GM21717 (cell line): ENCODE results near the gene TMEM163.

ENCODE experiments used
- ATAC-seq: cut with Tn5 transposase; IDR thresholded peaks from one replicate; pipeline ENCODE4 v1.9.1; 2021; ENCODE audit warnings: mild to moderate bottlenecking, moderate library complexity; ENCODE audit not compliant: unreplicated experiment

TMEM163 gene

DNA sequence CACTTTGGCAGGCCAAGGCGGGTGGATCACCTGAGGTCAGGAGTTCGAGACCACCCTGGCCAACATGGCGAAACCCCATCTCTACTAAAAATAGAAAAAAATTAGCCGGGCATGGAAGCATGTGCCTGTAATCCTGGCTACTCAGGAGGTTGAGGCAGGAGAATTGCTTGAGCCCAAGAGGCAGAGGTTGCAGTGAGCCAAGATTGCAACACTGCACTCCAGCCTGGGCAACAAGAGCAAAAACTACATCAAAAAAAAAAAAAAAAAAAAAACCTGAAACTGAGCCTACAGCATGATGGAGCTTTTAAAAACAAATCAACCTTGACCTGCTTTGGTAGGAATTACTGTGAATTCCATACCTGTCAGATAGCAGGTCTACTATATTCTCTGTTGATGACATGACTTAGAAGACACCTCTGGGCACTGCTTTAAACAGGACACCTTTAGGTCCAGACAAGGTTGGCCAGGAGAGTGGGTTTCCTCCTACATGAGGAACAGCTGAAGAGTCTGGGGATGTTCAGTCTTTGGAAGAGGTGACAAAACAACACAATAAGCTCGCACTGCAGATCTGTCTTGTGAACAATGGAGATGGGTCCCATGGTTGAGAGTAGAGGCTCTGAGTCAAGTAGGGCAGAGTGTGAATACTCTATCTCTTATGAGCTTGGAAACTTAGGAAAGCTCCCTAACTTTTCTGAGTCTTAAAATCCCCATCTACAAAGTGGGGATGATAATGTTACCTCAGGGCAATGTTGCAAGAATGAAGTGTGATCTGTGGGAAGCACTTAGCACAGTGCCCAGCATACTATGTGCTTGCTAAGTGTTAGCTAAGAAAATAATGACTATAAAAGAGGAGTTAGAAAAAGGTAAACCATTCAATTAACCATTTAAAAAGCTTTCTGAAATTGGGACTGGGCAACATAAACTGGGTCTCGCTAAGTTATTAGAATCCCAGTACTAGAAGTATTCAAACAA lies 25.2 kb downstream of the TMEM163 start:
- no peak for ATAC-seq

DNA sequence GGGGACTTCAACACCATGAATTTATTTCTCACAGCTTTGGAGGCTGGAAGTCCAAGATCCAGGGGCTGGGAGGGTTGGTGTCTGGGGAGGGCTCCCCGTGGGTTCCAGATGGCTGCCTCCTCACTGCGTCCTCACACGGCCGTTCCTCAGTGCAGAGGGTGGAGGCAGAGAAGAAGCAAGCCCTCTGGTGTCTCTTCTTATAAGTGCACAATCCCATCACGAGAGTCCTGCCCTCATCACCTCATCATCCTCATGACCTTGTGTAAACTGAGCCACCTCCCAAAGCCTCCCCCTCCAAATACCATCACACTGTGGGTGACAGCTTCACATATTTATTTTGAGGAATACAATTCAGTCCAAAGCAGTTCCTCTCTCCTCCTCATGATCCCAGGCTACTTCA lies 26.3 kb downstream of the TMEM163 start:
- no peak for ATAC-seq

DNA sequence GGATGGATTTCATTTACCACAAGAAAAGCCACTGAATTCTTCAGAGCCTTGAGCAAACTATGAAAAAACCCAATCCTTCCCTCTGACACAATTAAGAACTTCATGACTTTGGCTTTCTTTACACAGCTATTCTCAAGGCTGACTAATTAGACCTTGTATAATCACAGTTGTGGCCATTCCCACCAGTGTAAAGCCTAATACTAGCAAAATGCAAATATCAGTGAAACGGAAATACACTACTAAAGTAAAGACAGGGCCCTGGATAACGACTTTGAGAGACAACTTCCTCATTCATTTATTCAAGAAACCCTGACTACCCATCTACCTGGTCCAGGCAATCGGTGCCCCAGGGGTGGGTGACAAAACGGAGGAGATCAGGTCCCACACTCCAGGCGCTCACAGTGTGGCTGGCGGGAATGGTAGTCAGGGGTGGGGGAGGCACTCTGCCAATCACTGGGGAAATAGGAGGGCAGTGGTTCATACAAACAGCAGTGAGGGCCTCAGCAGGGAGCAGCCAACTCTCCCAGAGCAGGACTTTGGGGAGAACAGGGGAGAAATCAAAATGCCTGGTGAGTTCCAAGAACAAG lies 28.1 kb downstream of the TMEM163 start:
- no peak for ATAC-seq

DNA sequence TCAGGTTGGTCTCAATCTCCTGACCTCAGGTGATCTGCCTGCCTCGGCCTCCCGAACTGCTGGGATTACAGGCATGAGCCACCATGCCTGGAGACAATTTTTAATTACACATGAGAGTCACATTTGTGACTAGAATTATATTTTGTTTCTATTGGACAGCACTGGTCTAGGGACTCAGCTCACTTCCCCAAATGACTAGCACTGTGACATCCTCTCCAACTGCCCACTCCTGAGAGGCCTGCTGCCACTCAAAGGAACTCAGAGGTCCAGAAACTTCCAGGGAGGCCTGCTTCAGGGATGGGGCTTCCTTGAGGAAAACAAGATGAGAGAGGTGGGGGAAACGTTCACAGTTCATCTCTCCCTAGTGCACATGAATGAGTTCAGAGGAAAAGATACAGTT lies 29.5 kb downstream of the TMEM163 start:
- ATAC-seq = no peak

DNA sequence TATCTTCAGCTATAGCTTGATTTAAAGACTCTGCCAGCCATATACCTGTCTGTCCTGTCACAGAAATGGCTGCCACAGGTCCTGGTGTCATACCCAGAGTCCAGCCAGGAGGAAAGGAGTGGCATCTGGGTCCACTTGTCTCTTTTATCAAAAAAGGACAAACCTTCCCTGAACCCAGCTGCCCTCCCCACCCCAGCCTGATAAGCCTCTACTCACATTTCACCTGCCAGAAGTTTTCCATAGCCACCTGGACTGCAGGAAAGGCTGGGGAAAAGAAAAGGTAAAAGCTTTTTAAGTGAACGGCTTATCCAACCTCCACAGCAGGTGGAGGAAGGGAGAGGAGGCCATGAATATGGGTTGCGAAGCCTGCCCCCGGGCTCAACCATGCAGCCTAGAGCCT lies 32.8 kb downstream of the TMEM163 start:
- ATAC-seq = no peak

DNA sequence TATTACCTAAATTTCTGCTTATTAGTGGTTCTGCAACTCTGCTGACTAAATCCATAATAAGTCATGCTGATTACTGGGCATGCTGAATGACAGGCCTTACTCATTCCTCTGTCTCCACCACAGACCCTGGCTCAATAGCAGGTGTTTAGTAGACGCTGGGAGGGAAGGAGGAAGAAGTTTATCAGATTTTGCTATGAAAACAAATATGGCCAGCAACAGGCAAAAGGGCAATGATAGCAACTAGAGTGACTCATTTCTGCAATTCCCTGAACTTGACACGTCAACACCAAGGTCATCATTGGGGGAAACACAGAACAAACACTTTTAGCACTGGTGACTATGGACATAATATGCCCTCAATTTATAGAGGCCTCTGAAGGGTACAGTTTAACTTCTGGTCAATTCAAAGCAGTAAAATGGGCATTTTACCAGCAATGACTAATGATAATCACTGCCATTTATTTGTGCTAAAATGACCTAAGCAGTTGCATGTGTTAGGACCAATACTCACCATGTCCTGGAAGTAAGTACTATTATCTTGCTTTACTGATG lies 35.2 kb downstream of the TMEM163 start:
- ATAC-seq = peak; percentile 81

DNA sequence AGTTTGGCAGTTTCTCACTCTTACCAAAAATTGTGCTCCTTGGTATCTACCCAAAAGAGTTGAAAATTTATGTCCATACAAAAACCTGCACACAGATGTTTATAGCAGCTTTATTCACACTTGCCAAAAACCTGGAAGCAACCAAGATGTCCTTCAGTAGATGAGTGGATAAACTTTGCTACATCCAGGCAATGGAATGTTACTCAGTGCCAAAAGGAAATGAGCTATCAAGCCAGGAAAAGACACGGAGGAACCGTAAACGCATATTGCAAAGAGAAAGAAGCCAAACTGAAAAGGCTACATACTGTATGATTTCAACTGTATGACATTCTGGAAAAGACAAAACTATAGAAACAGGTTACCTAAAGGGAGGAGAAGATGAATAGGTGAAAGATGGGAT lies 36.1 kb downstream of the TMEM163 start:
- ATAC-seq = no peak

DNA sequence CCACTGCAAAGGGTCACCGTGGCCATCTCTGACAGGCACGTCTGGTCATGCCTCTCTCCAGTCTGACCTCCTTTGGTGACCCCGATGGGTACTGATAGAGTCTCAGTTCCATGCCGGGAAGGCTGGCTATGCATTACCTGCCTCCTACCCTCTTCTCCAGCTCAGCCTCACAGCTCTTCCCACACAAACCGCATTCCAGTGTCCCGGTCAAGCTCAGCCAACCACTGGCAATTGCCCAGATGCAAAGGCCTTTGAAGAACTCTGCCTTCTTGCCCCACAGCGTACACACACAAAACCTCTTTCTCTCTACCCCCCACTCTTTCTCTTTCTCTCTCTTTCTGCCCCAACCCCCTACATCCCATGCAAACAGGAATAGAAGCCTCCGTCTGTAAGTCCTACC lies 37.6 kb downstream of the TMEM163 start:
- ATAC-seq = no peak

DNA sequence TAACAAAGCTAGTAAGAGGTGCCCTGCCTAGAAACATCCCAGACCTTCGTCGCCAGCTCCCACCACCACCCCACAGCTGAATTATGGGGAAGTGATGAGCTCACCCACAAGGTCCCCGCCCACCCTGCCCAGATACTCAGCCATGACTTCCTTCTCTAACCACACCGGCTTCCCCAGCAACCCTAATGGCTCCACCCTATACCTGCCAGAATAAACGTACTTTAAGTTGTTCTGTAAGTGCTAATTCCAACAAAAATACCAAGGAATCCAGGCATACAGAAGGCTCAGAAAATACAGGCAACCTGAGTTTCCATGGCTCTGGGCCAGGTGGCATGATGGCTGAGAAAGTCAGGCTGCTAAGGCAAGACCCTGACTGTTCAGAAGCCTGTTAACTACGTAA lies 39.1 kb downstream of the TMEM163 start:
- ATAC-seq = no peak

DNA sequence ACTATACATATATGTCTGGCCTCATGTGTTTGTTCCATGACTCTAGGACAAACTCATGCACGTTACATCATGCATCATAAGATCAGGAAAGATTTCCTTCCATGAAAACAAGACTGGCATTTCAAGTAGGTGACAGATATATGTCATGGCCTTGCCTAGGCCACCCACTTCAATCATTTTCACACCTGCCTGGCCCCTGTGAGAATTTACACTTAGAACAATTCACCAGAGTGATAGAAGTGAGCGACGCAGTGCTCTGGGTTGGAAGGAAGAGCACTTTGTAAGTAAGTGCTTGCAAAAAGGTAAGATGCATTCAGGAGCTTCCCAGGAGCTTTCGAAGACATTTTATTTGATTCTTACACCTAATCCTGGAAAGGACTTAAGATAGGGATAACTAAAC lies 39.5 kb downstream of the TMEM163 start:
- ATAC-seq = no peak

DNA sequence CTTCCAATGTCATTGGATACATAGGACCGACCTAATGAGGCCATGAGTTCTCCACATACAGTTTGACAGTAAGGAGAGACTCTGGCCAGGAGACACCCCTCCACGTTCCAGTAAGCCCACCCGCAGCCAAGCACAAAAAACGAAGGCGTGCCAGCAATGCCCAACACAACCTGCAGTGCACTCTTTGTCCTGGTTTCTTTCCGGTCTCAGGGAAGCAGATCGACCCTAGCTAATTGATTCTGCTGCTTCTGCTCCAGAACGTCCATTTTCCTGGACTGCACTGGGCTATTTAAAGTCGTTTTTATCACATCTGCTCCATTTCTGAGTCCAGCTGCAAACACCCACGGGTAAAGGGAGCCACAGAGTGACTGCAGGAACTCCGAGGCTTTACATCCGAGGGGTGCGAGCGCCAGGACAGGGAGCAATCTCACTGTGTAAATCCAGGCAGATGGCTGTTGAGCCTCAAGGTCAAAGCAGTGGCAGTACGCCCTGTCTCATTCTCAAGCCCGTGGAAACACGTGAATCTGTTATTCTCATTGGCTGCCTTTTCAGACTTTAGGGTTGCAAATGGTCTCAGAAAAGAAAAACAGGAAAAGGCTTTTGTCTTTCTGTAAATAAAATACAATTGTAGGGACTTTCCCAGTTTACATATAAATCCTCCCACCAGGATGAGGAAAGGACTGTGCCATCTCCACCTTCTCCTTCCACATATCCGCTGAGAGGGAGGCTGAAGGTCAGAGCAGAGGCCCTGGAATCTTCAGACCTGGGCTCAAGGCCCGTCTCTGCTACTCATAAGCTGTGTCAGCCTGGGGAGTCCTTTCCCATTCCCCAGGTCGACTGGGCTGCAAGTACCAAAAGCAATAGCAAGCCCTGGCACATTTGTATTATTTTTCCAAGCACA lies 40.7 kb downstream of the TMEM163 start:
- ATAC-seq = no peak

DNA sequence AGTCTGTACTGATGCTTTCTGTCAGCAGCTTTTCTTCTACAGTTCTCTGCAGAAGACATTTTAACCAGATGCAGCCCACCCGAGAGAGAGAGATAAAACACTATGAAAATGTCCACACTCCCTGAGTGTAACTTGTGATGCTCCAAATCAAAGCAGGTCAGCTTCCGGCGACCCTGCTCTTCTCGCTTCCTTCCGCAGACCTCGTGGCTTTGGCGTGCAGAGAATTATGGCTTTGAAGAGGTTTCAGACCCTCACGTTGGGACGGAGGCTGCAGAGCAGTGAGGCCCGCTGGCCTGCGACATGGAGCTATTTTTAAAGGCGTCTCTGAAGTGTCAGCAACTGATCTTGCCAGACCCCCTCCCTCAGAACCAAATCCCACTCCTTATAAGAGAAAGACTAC lies 41.8 kb downstream of the TMEM163 start:
- ATAC-seq = no peak

DNA sequence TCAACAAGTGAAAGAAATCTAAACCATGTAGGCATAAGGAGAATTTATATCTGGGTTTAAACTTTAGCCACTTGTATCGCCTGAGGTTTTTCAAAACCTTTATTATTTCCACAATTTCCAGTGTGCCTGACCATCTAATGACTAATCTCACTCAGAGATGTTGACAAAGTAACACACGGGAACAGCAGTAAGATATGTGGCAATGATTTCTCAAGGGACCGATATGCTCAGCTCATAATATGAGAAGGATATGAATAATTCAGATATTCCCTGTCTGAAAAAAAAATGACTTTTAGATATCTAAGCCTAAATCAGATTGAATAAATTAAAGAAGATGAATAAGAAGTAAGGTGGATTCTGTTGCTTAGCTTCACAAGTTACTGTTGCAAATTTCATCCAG lies 43.5 kb downstream of the TMEM163 start:
- ATAC-seq = no peak

DNA sequence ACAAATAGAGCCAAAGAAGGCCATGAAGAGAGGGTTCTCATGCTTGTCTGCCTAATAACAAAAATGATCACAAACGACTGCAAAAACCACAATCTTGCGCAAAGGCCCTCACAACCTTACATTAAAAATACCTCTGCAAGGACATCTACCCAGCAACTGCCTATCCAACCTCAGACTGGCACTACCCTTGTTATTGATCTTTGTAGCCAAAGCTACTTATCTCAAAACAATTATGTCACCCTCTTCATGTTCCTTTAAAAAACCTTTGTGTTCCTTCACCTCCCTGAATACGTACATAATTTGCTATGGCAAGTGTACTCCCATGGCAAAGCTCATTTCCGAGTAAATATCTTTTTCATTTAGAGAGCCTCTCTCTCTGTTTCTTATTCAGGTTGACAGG lies 44.1 kb downstream of the TMEM163 start:
- no peak for ATAC-seq

DNA sequence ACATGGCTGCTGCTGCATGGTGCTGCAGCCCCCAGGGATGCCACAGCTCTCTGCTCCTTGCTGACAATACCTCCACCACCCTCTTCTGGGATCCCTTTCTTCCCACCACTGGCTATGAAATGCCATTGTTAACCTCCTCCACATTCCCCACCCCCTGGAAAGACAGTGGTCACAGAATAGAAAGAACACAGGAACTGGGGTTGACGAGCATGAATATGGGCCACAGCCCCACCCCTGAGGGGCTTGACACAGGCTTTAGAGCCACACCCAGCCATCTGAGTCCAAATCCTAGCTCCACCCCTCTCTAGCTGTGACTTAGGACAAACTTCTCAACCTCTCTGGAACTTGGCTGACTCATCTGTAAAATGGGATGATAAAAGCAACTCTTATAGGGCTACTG lies 47.3 kb downstream of the TMEM163 start:
- no peak for ATAC-seq

DNA sequence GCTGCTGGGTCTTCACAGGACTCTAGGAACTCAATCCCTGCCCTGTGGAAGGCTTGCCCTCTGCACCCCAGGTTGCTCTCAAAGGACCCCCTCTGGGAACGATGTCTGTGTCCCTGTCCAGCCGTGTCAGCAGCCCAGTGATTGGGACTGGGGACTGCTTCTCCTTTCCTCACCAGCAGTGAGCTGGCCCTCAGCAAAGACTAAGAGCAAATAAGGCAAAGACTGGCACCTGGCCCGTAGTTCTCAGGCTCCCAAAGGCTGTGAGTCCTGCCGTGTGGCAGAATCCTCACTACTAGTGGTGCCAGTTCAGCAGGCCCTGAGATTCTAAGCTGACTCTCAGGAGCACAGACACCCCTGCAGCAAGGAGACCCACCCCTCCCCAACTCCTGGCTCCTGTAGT lies 47.8 kb downstream of the TMEM163 start:
- ATAC-seq = no peak

DNA sequence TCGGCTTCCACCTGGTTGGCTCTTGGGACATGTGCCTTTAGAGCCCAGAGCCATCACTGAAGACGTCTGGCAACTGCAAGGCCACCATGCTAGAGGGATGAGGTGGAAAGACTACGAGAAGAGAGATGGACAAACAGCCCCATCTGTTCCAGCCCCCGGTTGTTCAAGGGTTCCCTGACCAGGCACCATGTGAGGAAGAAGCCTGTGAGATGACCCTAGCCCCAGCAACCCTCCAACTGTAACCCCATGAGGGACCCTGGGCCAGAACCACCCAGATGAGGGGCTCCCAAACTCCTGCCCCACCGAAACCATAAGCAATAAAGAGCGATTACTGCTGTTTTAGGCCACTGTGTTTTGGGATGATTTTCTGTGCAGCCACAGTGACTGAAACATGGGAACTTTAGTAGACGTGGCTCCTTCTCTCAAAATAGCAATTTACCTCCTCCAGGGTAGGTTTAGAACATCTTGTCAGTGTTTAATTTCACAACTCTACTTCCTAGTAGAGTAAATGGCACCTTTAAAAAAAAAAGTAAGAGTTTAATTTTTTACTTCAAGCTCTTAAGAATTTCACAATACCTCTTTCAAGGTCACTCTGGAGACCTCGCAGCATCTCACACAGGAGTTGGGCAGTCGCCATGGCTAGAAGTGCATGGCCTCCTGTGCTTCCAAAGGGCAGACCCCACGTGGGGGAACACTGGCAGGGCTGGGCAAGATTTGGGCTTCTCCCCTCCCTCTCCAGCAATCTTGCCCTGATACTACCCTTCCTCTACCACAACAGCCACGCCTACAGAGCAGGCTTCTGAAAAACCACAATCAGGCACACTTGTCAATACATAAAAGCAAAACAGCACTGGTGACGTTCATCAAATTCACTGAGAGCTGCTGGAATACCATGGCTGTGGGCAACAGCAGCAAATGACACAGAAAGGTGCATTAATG lies 48.8 kb downstream of the TMEM163 start:
- ATAC-seq = no peak

DNA sequence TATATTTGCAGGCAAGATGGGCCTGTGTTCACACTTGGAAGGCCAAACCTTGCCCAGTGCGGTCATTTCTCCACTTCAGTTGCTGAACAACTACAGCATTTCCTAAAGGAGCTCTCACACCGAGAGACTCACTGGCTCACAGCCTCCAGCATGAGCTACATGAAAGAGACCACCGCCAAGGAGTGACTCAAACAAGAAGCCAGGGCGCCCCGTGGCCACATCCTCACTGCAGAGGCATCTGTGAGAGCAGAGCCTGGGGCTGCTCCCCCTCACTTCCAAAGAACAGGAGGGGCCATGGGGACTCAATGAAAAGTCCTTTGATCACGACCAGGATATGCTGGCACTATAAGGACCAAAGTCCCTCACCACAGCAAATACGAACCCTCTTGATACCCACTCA lies 50.0 kb downstream of the TMEM163 start:
- no peak for ATAC-seq

DNA sequence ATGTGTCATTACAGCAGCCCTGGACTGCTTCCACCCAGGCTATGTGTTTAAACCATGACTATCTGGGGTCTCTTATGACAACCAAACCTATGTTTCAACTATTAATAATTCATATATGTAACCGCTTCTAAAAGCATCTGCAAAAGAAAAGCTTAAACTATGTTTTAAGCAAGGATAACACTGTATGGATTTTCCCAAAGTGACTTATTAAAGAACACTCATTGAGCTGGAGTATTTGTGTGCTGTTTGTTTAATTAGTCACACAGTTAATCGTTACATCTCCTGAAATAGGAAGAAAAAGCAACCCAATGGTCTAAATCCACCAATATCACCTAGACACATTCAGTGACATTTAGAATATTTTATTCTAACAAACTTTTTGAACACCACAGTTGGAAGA lies 51.3 kb downstream of the TMEM163 start:
- ATAC-seq = no peak

DNA sequence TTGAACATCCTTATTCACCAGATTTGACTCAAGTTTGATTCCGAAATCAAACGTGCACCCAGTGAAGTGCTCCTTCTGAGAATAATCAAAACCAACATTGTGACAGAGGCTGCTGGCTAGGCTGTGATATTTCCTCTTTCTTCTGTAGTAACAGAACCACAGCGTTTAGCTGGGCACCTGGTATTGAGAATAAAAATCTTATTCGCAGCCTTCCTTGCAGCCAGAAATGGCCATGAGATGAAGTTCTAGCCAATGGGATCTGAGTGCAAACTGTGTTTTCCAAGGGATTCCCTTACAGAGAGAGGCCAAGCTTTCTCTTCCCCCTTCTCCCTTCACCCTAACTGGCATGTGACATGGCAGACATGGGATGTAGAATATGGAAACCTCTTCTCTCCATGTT lies 51.7 kb downstream of the TMEM163 start:
- ATAC-seq = no peak
